NK-92 (cell line): ENCODE data around the gene AGAP1.
"Not testable (repeated sequence)": the region's sequence is repeated elsewhere in the genome, so short reads cannot be mapped to it uniquely, and the experiment has no call there.

Source experiments
- DNase-seq: peaks from one replicate; lab custom pipeline; 2025; ENCODE audit not compliant: unreplicated experiment; lab: John Stamatoyannopoulos, UW

Gene AGAP1

DNA sequence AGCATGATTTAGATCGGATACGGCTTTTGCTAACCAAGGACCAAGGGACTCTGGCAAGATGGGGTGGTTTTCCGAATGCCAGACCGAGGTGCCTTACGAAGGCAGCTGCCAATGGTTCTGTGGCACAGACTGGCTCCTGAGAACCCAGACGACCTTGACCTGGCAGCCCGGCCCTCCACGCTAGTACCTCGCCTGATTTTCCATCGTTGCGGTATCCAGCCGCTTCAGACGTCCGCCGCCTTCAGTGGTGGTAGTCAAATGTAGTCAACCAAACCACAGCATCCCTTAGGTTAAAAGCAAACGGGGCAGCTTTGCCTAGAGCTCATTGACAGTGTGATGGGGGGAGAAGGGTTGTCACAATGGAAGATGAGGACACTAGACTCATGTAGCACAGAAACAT lies 631.7 kb downstream of the AGAP1 start:
- DNase-seq: no peak

DNA sequence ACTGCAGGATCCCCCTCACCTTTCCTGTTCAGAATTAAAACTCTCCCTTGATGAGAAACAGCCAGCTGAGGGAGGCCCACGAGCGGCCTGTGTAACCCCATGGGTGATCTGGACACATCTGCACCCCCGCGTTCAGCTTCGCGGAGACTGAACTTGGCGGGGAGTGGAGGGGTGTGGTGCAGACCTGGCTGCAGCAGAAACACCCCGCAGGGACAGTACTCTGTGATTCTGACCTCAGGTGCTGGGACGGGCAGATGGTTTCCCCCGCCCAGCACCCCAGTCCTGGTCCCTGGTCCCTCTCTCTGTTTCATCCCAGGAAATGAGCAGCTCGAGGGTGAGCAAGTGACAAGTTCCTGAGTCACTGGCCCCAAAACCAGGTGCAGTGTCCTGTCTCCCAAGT lies 633.2 kb downstream of the AGAP1 start:
- no peak for DNase-seq

DNA sequence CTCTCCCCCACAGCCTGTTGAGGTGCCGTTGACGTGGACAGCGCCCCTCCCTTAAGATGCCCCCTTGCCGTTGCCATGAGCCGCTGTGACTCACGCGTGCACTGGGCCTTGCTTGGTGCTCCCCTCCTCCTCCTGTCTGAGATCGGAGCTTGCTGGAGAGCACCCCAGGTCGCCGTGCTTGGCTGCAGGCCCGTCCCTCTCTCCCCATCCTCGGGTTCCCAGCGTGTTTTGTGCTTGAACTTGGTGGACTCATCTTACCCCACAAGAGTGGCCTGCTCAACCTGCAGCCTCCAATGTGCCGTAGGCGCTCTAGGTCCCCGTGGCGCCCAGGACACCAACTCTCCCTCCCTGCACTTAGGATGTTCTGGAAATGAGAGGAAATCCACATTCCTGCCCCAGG lies 634.5 kb downstream of the AGAP1 start:
- DNase-seq: no peak

DNA sequence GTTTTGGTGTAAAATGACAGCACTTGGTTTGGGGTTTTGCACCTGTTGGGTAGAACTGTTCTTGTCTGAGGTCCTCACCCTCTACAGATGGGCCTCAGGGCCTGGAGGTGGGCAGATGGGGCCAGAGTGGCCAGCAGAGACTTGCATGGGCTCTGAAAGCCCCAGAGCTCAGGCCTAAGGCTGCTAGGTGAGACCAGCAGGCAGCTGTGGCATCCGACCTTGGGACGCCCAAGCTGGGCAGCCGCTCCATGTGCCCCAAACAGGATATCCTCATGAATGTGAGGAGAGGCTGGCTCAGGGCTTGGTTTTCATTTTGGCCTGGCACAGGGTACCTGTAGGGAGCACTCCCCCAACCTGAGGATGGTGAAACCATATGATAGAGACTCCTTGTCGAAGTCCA lies 636.1 kb downstream of the AGAP1 start:
- DNase-seq: no peak

- DNase-seq: no peak
Observed at GRCh38 chr2:236130349-236130998, 636.6 kb downstream of the AGAP1 start.

- DNase-seq: no peak
Observed at GRCh38 chr2:236131073-236131692, 637.3 kb downstream of the AGAP1 start.

DNA sequence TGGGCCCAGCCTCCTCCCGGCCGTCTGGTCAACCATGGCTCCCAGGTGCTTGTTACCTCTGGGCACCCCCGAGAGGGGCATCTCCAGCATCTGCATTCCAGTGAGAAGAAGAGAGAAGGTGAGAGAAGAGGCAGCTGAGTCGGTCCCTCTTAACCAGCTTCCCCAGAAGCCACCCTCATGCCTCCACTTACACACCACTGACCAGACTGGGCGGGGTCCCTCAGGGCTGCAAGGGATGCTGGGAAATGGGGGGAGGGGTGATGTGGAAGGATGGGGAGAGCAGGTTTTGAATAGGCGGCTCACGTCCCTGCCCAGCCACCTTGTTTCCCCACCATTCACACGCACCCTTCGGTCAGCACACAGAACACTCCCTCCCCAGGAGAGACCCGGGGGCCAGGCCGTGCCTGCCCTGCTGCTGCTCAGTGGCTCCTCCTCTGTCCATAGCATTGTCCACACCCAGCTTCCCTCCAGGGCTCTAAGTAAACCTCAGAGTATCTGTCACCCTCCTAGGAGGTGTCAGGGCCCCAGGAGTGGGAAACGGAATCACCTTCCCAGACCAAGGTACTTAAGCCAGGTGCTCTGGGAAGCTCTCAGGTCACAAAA lies 639.7 kb downstream of the AGAP1 start:
- no peak for DNase-seq

- no peak for DNase-seq
Observed at GRCh38 chr2:236136538-236136937, 642.7 kb downstream of the AGAP1 start.

- no peak for DNase-seq
Observed at GRCh38 chr2:236137066-236137465, 643.2 kb downstream of the AGAP1 start.

GRCh38 chr2:236141616-236142015 lies 647.8 kb downstream of the AGAP1 start:
- DNase-seq: not testable (repeated sequence)

DNA sequence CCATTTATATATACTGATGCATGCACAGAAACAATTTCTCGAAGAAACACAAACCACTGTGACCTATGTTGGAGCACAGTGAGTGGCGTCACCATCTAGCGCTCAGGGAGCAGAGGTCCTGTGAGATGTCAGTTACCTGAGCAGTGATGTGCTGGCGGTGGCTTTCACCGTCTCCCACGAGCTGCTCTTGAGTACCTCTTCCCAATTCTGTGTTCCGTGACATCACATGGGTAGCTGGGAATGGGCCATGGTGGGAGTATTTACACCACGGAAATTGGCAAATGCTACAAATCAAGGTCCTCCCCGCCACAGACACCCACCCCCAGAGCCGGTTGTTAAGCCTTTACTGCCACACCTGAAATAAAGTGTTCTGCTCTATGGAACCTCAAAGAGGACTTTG lies 650.0 kb downstream of the AGAP1 start:
- DNase-seq: no peak

DNA sequence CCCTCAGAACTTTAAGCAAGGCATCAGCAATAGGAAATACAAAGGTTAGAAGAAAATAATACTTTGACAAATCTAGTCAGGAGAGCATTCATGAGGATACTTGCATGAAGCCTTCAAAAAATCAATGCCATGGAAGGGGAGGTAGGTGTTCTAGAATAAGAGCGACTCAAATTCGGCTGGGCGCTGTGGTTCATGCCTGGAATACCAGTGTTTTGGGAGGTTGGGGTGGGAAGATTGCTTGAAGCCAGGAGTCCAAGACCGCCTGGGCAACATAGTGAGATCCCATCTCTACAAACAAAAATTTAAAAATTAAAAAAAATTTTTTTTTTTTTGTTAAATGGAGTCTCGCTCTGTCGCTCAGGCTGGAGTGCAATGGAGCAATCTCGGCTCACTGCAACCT lies 652.6 kb downstream of the AGAP1 start:
- DNase-seq: no peak

GRCh38 chr2:236155406-236155805 lies 661.6 kb downstream of the AGAP1 start:
- DNase-seq: no peak

- no peak for DNase-seq
Observed at GRCh38 chr2:236156095-236156859, 662.4 kb downstream of the AGAP1 start.

GRCh38 chr2:236156860-236157194 lies 663.0 kb downstream of the AGAP1 start:
- no peak for DNase-seq

DNA sequence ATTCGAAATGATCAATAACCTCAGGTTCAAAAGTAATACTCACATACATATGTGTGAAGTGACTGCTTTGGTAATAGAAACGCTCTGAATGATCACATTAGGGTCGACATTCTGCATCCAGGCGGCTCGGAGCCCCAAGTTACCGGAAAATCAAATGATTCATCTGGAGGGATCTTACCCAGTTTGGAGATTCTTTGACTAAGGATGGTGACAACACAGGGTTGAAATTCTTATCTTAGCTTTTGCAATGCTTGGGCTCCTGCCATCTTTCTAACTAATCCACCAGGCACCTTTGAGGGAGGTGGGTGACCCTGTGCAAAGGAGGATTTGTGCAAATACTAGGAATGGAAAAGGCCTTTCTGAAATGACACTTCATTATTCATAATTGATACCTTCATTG lies 663.5 kb downstream of the AGAP1 start:
- no peak for DNase-seq

GRCh38 chr2:236157815-236158498 lies 664.1 kb downstream of the AGAP1 start:
- DNase-seq: no peak

DNA sequence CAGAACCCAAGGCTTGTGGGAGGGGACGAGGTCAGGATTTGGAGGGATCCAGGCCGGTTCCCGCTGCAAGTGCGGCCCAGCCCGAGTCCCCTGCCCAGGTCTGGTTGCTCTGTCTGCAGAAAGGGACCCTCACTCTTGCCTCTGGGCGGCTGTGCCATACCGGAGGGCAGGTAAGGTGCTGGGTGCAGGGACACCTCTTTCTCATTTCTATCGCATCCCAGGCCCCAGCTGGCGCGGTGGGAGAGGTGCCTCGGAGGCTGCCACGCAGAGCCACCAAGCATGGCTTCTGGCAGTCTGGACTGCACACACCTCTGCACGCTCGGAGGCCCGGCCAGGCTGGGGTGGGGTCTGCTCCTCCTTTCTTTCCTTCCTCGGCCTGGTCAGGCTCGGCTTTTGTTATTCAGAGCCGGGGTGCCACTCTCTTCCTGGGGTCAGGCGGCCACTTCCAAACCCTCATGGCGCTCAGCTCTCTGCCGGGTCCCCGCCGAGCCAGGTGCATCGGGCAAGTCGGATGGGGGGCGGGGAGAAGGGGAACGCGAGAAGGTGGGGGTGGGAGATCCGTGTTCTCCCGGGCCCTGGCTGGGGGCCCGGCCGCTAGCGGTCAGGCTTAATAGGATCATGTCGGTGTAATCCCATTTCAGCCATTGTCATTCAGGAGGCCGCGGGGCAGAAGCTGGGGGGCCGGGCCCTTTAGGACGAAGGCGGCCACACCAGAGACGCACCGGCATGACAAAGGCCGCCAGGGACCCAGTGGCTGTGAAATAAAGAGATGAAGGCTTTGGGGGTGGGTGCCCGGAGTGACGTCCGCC lies 665.3 kb downstream of the AGAP1 start:
- DNase-seq: no peak

DNA sequence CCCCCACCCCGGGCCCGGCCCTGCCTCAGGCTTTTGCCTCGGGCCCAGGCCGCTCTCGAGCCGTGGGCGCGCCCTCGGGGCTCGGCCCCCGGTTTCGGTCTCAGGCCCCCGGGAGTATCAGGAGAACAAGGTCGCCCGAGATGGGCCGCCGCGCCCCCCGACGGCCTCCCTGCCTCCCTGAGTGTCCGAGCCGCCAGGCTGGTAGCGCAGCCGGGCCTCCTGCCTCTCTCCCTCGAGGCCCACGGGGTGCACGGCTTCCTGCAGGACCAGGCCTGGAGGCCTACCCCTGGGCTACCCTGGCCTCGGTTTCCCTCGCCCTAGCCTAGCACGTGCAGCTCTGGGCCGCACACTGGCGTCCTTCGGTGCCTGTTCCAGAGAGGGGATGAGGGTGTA lies 665.9 kb downstream of the AGAP1 start:
- DNase-seq: no peak

- DNase-seq: no peak
Observed at GRCh38 chr2:236160366-236161081, 666.7 kb downstream of the AGAP1 start.
